GM12878 (cell line): ENCODE measurements around the gene ATAD2B.

Experiments used
- KDM1A ChIP-seq: fragments of 200-600 bp; sonication (generic); IDR thresholded peaks from 2 replicates; pipeline ENCODE4 v1.6.1; 2016; ENCODE audit warnings: borderline replicate concordance
- POLR2A ChIP-seq: IDR thresholded peaks from 2 replicates; pipeline ENCODE4 v1.6.1; 2011; ENCODE audit warnings: low read depth, mild to moderate bottlenecking, low read length

DNA sequence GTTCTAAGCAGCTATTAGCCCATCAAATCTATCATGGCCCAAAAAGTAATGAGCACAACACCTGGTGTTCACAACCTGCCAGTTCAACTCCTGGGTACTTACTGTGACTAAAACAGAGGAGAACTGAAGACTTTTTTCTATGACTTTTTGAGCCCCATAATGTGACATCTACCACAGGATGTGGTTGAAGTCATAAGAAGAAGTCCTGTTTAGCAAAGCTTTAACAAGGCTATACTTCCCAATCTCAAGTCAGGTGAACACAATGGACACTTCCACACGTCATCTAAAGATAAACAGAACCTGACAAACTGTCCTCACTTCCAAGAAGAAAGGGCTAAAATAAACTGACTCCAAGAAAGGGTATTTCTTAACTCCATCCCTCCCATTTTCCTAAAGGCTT is 138.8 kb downstream of the ATAD2B start:
- no peak for TF ChIP-seq POLR2A
- no peak for TF ChIP-seq KDM1A
